ENCODE measurements around the gene FSHR. TPM values are rescaled to one million over a fixed set of nuclear protein-coding genes. Genes with fewer than 3 reads are reported as not detected.

FSHR gene
- total and polyA plus RNA-seq, 2 donors (not counting 3 experiments of a cell fraction or from before 2014, with no cell fraction given) = not detected

GRCh38 chr2:49177194-49177593 is 22.9 kb upstream of the FSHR start:
- Histone ChIP-seq H2AFZ (ENCODE audit: low read depth, low read length) (no peak overlapping the region), H3K27ac (ENCODE audit: insufficient read depth, low read depth, low read length) (no peak overlapping the region), H4K20me1 (replicated peaks; ENCODE audit: control insufficient read depth, extremely low read depth, insufficient read depth, low read length) (no peaks in the 10 kb centered on the region), H3K27me3 (ENCODE audit: control insufficient read depth in 2 of 2, insufficient read depth in 2 of 2, low read length in 2 of 2) (no peaks in the 10 kb centered on the region), H3K9me3 (replicated peaks; ENCODE audit: control insufficient read depth, insufficient read depth, low read length) (peaks cover 2% of the 10 kb centered on the region), H3K4me1 (ENCODE audit: control insufficient read depth, extremely low read depth, insufficient read depth, low read length) (no peaks in the 10 kb centered on the region), H3K79me2 (ENCODE audit: control insufficient read depth, insufficient read depth, low read length) (no peaks in the 10 kb centered on the region), H3K4me3 (replicated peaks in 1 of 3; ENCODE audit: insufficient read depth in 1 of 3, low read depth in 1 of 3, low read length in 3 of 3) (no peak overlapping the region), H3K9ac (replicated peaks; ENCODE audit: extremely low read depth, insufficient read depth, low read length) (no peak overlapping the region), H3K4me2 (ENCODE audit: insufficient read depth, low read length) (no peak overlapping the region), H3K9me1 (replicated peaks; ENCODE audit: control insufficient read depth, extremely low read depth, insufficient read depth, low read length) (no peaks in the 10 kb centered on the region), H3K36me3 (ENCODE audit: control insufficient read depth in 2 of 2, extremely low read depth in 1 of 2, insufficient read depth in 2 of 2, low read length in 2 of 2) (no peaks in the 10 kb centered on the region)
- POLR2A ChIA-PET = no interaction called here
- FAIRE-seq (no peak), DNase-seq (ENCODE audit: low read depth, low spot score) (no peak)
- dilution Hi-C loops (cut with MboI; ENCODE audit: extremely low pct_ligation_motif_present, low sequenced_read_pairs) = no loop called here
- TF ChIP-seq POLR2AphosphoS5 (IDR thresholded peaks at IDR 0.05; ENCODE audit: insufficient read depth, low read depth, low read length) = no peak
- no peak for TF ChIP-seq MYC (IDR thresholded peaks at IDR 0.05; ENCODE audit: low read depth, low read length)
- TF ChIP-seq POLR2A (IDR thresholded peaks at IDR 0.05; ENCODE audit: low read depth, low read length) = no peak
- no peak for TF ChIP-seq GATA2 (IDR thresholded peaks at IDR 0.05; ENCODE audit: insufficient read depth, insufficient read length, low read depth, low read length)
- no peak for TF ChIP-seq JUN (IDR thresholded peaks at IDR 0.05; ENCODE audit: borderline replicate concordance, insufficient read depth, insufficient read length, low read depth)
- TF ChIP-seq, protein P1, sequence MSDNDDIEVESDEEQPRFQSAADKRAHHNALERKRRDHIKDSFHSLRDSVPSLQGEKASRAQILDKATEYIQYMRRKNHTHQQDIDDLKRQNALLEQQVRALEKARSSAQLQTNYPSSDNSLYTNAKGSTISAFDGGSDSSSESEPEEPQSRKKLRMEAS (IDR thresholded peaks at IDR 0.05; ENCODE audit: insufficient read depth, insufficient read length) = no peak
- intact Hi-C loops (cut with micrococcal nuclease) = no loop called here
- CTCF ChIA-PET = no interaction called here
- no TSS peak for BruUV-seq (replicated peaks)

DNA sequence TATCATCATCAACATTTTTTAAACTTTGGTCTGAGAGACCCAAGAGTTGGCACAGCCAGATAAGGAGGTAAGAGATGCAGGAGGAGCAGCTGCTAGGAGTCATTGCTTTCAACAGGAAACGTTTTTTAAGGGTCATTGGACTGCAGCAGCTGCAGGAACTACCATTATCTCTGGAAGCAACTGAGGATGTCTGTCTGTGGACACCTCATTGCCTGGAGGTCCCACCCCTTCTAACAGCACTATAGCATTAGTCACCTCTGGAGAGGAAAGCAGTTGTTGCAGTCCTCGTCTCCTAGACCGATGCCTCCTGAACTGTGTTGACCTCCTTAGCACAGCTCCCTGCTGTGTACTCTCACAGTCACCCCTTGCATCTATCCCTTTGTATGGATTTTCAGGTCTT is 21.5 kb upstream of the FSHR start:
- Histone ChIP-seq H3K27ac (ENCODE audit: insufficient read depth, low read depth, low read length) (no peak overlapping the region), H3K36me3 (ENCODE audit: control insufficient read depth in 2 of 2, extremely low read depth in 1 of 2, insufficient read depth in 2 of 2, low read length in 2 of 2) (no peaks in the 10 kb centered on the region), H3K4me3 (replicated peaks in 1 of 3; ENCODE audit: insufficient read depth in 1 of 3, low read depth in 1 of 3, low read length in 3 of 3) (no peak overlapping the region), H4K20me1 (replicated peaks; ENCODE audit: control insufficient read depth, extremely low read depth, insufficient read depth, low read length) (no peaks in the 10 kb centered on the region), H3K9me1 (replicated peaks; ENCODE audit: control insufficient read depth, extremely low read depth, insufficient read depth, low read length) (no peaks in the 10 kb centered on the region), H3K27me3 (ENCODE audit: control insufficient read depth in 2 of 2, insufficient read depth in 2 of 2, low read length in 2 of 2) (no peaks in the 10 kb centered on the region), H2AFZ (ENCODE audit: low read depth, low read length) (no peak overlapping the region), H3K4me2 (ENCODE audit: insufficient read depth, low read length) (no peak overlapping the region), H3K4me1 (ENCODE audit: control insufficient read depth, extremely low read depth, insufficient read depth, low read length) (no peaks in the 10 kb centered on the region), H3K9ac (replicated peaks; ENCODE audit: extremely low read depth, insufficient read depth, low read length) (no peak overlapping the region), H3K79me2 (ENCODE audit: control insufficient read depth, insufficient read depth, low read length) (no peaks in the 10 kb centered on the region), H3K9me3 (replicated peaks; ENCODE audit: control insufficient read depth, insufficient read depth, low read length) (peaks cover 2% of the 10 kb centered on the region)
- intact Hi-C loops (cut with micrococcal nuclease) (no loop called here), dilution Hi-C loops (cut with MboI; ENCODE audit: extremely low pct_ligation_motif_present, low sequenced_read_pairs) (no loop called here)
- no TSS peak for BruUV-seq (replicated peaks)
- DNase-seq (ENCODE audit: low read depth, low spot score) (no peak), FAIRE-seq (no peak)
- POLR2A ChIA-PET = no interaction called here
- TF ChIP-seq FOS (IDR thresholded peaks at IDR 0.05; ENCODE audit: borderline replicate concordance, insufficient read depth, low read length) (no peak), EZH2 (IDR thresholded peaks at IDR 0.05; ENCODE audit: borderline replicate concordance, low read depth, low read length, severe bottlenecking) (no peak), POLR2A (IDR thresholded peaks at IDR 0.05; ENCODE audit: low read depth, low read length) (no peak), MYC (IDR thresholded peaks at IDR 0.05; ENCODE audit: low read depth, low read length) (no peak), POLR2AphosphoS5 (IDR thresholded peaks at IDR 0.05; ENCODE audit: insufficient read depth, low read depth, low read length) (no peak), GATA2 (IDR thresholded peaks at IDR 0.05; ENCODE audit: insufficient read depth, insufficient read length, low read depth, low read length) (no peak), JUN (IDR thresholded peaks at IDR 0.05; ENCODE audit: borderline replicate concordance, insufficient read depth, insufficient read length, low read depth) (no peak)
- TF ChIP-seq, protein P1 (IDR thresholded peaks at IDR 0.05; ENCODE audit: insufficient read depth, insufficient read length) = no peak
- TF ChIP-seq, protein P2, sequence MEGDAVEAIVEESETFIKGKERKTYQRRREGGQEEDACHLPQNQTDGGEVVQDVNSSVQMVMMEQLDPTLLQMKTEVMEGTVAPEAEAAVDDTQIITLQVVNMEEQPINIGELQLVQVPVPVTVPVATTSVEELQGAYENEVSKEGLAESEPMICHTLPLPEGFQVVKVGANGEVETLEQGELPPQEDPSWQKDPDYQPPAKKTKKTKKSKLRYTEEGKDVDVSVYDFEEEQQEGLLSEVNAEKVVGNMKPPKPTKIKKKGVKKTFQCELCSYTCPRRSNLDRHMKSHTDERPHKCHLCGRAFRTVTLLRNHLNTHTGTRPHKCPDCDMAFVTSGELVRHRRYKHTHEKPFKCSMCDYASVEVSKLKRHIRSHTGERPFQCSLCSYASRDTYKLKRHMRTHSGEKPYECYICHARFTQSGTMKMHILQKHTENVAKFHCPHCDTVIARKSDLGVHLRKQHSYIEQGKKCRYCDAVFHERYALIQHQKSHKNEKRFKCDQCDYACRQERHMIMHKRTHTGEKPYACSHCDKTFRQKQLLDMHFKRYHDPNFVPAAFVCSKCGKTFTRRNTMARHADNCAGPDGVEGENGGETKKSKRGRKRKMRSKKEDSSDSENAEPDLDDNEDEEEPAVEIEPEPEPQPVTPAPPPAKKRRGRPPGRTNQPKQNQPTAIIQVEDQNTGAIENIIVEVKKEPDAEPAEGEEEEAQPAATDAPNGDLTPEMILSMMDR (IDR thresholded peaks at IDR 0.05; ENCODE audit: extremely low read depth in 1 of 2, insufficient read depth in 1 of 2, low read depth in 1 of 2, low read length in 2 of 2) = no peak
- CTCF ChIA-PET = no interaction called here

Measured in endothelial cell of umbilical vein (primary cell).